HepG2 (cell line): ENCODE measurements around the gene ATL2. TPM values are rescaled to one million over a fixed set of nuclear protein-coding genes. Genes with fewer than 3 reads are reported as not detected.

Experiments used
- ATAC-seq: fragments of 200-7000 bp; cut with Tn5 transposase; 3 replicates; pipeline ENCODE4 v1.9.1; 2020; ENCODE audit warnings: mild to moderate bottlenecking, moderate library complexity
- BruUV-seq: library from RNA; stranded (reverse); fragments of 400-500 nt; replicated peaks from 2 replicates; lab custom pipeline; 2021; lab: Mats Ljungman, UMichigan
- CTCF ChIA-PET: fragments of 300-600 bp; formaldehyde crosslinking; extraction: SDS; loops from one replicate; lab custom pipeline; 2021; ENCODE audit warnings: low total read pairs, inconsistent platforms, low intra/inter-chr PET ratio; lab: Yijun Ruan, JAX
- POLR2A ChIA-PET: fragments of 350-600 bp; sonication (Branson Sonifier 250); formaldehyde crosslinking; loops from one replicate; lab custom pipeline; 2020; ENCODE audit warnings: antibody characterized with exemption, inconsistent platforms; lab: Yijun Ruan, JAX
- DNase-seq: peaks from one replicate; pipeline ENCODE4 v3.0.0-alpha.2; 2015; ENCODE audit warnings: low spot score
- FAIRE-seq: peaks from 3 replicates; lab custom pipeline; 2011; peaks lifted over from hg19 to GRCh38; lab: Jason Lieb, UNC
- H2AFZ ChIP-seq: one replicate; pipeline ENCODE4 v1.6.1; 2011; ENCODE audit warnings: low read length, inconsistent platforms
- H3K27ac ChIP-seq: fragments of 300-600 bp; 3 replicates; pipeline ENCODE4 v1.8.0; 2011; ENCODE audit warnings: mixed run types, mild to moderate bottlenecking, mixed read lengths, low read length, inconsistent platforms; ENCODE audit not compliant: insufficient read depth; ENCODE audit errors: extremely low read length
- H3K27me3 ChIP-seq, 2 experiments: fragments of 200-600 bp in 1 of 2; 2 replicates in 1 of 2; 3 replicates in 1 of 2; pipeline versions ENCODE4 v1.6.0 to v1.8.0; 2011; ENCODE audit warnings: low read length in 2 of 2, mild to moderate bottlenecking in 2 of 2, moderate library complexity in 2 of 2, inconsistent platforms in 1 of 2; ENCODE audit not compliant: insufficient read depth in 2 of 2, control insufficient read depth in 1 of 2
- H3K36me3 ChIP-seq, 2 experiments: fragments of 200-600 bp in 1 of 2; replicated peaks in 1 of 2; 2 replicates in 1 of 2; 3 replicates in 1 of 2; pipeline versions ENCODE4 v1.5.1 to v1.8.0; 2011; ENCODE audit warnings: low read length in 2 of 2, inconsistent platforms in 1 of 2; ENCODE audit not compliant: insufficient read depth in 2 of 2, control insufficient read depth in 1 of 2
- H3K4me1 ChIP-seq: 2 replicates; pipeline ENCODE4 v1.5.1; 2012; ENCODE audit warnings: low read length, inconsistent platforms; ENCODE audit not compliant: insufficient read depth
- H3K4me2 ChIP-seq: 2 replicates; pipeline ENCODE4 v1.6.0; 2011; ENCODE audit warnings: low read depth, low read length, inconsistent platforms
- H3K4me3 ChIP-seq, 3 experiments: fragments of 200-600 bp in 1 of 3; sonication (generic), shearing (Covaris generic) in 1 of 3; replicated peaks in 1 of 3; 2 replicates each; pipeline ENCODE4 v1.5.1; 2011 to 2016; ENCODE audit warnings: low read length in 3 of 3, inconsistent platforms in 2 of 3, low read depth in 2 of 3, mild to moderate bottlenecking in 2 of 3, control low read depth in 1 of 3, mixed read lengths in 1 of 3; ENCODE audit not compliant: insufficient read depth in 1 of 3
- H3K79me2 ChIP-seq: one replicate; pipeline ENCODE4 v1.6.1; 2011; ENCODE audit warnings: low read length, inconsistent platforms; ENCODE audit not compliant: insufficient read depth
- H3K9ac ChIP-seq: 2 replicates; pipeline ENCODE4 v1.6.0; 2011; ENCODE audit warnings: mild to moderate bottlenecking, low read depth, low read length, inconsistent platforms; ENCODE audit not compliant: insufficient read depth
- H3K9me3 ChIP-seq: 2 replicates; pipeline ENCODE4 v1.5.1; 2012; ENCODE audit warnings: mild to moderate bottlenecking, low read length
- H4K20me1 ChIP-seq: 2 replicates; pipeline ENCODE4 v1.6.0; 2011; ENCODE audit warnings: inconsistent platforms, mild to moderate bottlenecking, low read length, moderate library complexity; ENCODE audit not compliant: insufficient read depth
- AGO2 ChIP-seq: fragments of 200-400 bp; formaldehyde crosslinking; optimal IDR thresholded peaks from 2 replicates; pipeline ENCODE3; 2017; ENCODE audit warnings: mild to moderate bottlenecking, low read depth, low read length, moderate library complexity
- ATF2 ChIP-seq: sonication (generic); formaldehyde crosslinking; IDR thresholded peaks from 2 replicates; pipeline ENCODE4 v1.4.0; 2020; ENCODE audit warnings: missing genetic modification reagents
- FOXO1 ChIP-seq: sonication (generic); formaldehyde crosslinking; IDR thresholded peaks from 2 replicates; pipeline ENCODE4 v1.4.0; 2020; ENCODE audit warnings: missing genetic modification reagents
- IRX3 ChIP-seq: sonication (generic); formaldehyde crosslinking; IDR thresholded peaks from 2 replicates; pipeline ENCODE4 v1.8.1; 2023; ENCODE audit warnings: mild to moderate bottlenecking, low read depth, missing genetic modification reagents, borderline replicate concordance
- KDM3A ChIP-seq: IDR thresholded peaks from 2 replicates; pipeline ENCODE4 v1.6.1; 2018; ENCODE audit warnings: low read depth, missing compliant biosample characterization
- RBM39 ChIP-seq: fragments of 200-400 bp; formaldehyde crosslinking; IDR thresholded peaks from one replicate; pipeline ENCODE4 v1.6.1; 2018; ENCODE audit warnings: antibody characterized with exemption, mild to moderate bottlenecking, low read depth, low read length; ENCODE audit not compliant: poor library complexity, severe bottlenecking
- RCOR2 ChIP-seq: IDR thresholded peaks from 2 replicates; pipeline ENCODE4 v1.6.1; 2016; ENCODE audit warnings: missing biosample characterization, missing genetic modification reagents
- RORA ChIP-seq: sonication (generic); formaldehyde crosslinking; IDR thresholded peaks from 2 replicates; pipeline ENCODE4 v1.5.0; 2020; ENCODE audit warnings: mild to moderate bottlenecking, missing genetic modification reagents, moderate library complexity
- SP140L ChIP-seq: sonication (generic); formaldehyde crosslinking; IDR thresholded peaks from 2 replicates; pipeline ENCODE4 v1.4.0; 2020; ENCODE audit warnings: missing genetic modification reagents, borderline replicate concordance
- TBL1XR1 ChIP-seq: fragments of 150-350 bp; IDR thresholded peaks from 2 replicates; pipeline ENCODE4 v1.6.1; 2014; ENCODE audit warnings: borderline replicate concordance, low read length; ENCODE audit not compliant: partially characterized antibody
- TCF7 ChIP-seq: sonication (generic); IDR thresholded peaks from 2 replicates; pipeline ENCODE4 v1.6.1; 2016; ENCODE audit warnings: antibody characterized with exemption, low read depth
- ZFP62 ChIP-seq: sonication (generic); formaldehyde crosslinking; IDR thresholded peaks from 2 replicates; pipeline ENCODE4 v1.4.0; 2020; ENCODE audit warnings: missing genetic modification reagents
- ZKSCAN8 ChIP-seq: IDR thresholded peaks from 2 replicates; pipeline ENCODE4 v1.6.1; 2016; ENCODE audit warnings: borderline replicate concordance, missing genetic modification reagents, missing compliant biosample characterization
- ZNF557 ChIP-seq: sonication (generic); formaldehyde crosslinking; IDR thresholded peaks from 2 replicates; pipeline ENCODE4 v1.4.0; 2020; ENCODE audit warnings: missing genetic modification reagents
- WGBS: methylation state at CpG from one replicate; pipeline ENCODE4 v1.1.6; 2017; ENCODE audit warnings: low lambda C conversion rate; 5-methylcytosine and 5-hydroxymethylcytosine counted together
- in situ Hi-C: cut with HindIII; loops from 2 replicates; pipeline ENCODE4 v1.10.0; 2017; ENCODE audit warnings: low pct_unique_long_range_greater_than_20kb; ENCODE audit not compliant: extremely low pct_ligation_motif_present
- intact Hi-C: fragments of 100-400 bp; cut with micrococcal nuclease; formaldehyde crosslinking; loops from one replicate; pipeline ENCODE4 v1.10.0; 2022; ENCODE audit not compliant: unreplicated experiment
- polyA plus RNA-seq, 8 experiments: library from polyadenylated mRNA; depleted of rRNA in 3 of 8; stranded (reverse) in 7 of 8; unstranded in 1 of 8; fragments of >200 nt; fragmentation: Illumina TruSeq in 4 of 8; extraction: Trizol in 4 of 8; gene quantifications; 2 replicates each; pipeline versions ENCODE4 v1.2.1 to v1.2.3, GENCODE V29; 2011 to 2016; ENCODE audit warnings: low read depth in 4 of 8, missing spikeins in 1 of 8, mixed read lengths in 1 of 8; ENCODE audit not compliant: insufficient read depth in 1 of 8
- total RNA-seq, 5 experiments: library from RNA; depleted of rRNA; stranded (reverse); fragments of >200 nt; fragmentation: Illumina TruSeq; extraction: Trizol; gene quantifications; 2 replicates each; pipeline ENCODE4 v1.2.3, GENCODE V29; 2016; ENCODE audit warnings: low read depth in 1 of 5

ATL2 gene
- total and polyA plus RNA-seq, 2 of the 13 experiments (the other 11 are each of a cell fraction or from before 2014, with no cell fraction given), result 56.5 to 119 TPM

- no peak for TF ChIP-seq RCOR2 (CRISPR knock-in tag)
- no peak for TF ChIP-seq KDM3A
- TF ChIP-seq IRX3, result no peak
- no peak for TF ChIP-seq FOXO1
- TF ChIP-seq AGO2, result peak; percentile 23
- no peak for TF ChIP-seq SP140L (CRISPR knock-in tag)
- TF ChIP-seq RORA (CRISPR knock-in tag), result no peak
- TF ChIP-seq ATF2 (CRISPR knock-in tag), result no peak
- no peak for TF ChIP-seq TBL1XR1
- no peak for TF ChIP-seq RBM39
Measured at GRCh38 chr2:38293152-38293865, 83.8 kb downstream of the ATL2 start (continued).

DNA sequence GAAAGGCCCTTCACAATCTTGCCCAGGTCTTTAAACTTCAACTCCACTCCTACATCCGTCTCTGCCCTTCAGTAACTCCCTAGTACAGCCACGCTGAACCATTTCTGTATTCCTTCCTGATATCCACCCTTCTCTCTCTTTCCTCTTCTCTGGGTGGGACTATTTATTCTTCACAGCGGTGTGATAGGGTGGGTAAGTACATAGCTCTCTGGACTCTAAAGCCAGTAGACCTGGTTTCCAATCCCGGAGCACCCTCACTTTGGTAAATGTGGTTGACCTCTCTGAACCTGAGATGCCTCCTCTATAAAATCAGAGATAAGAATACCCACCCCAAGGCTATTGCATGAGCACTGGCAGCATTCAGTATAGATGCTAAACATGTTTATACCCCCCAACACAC lies 86.7 kb downstream of the ATL2 start:
- Histone ChIP-seq H3K27ac (no peak overlapping the region), H3K36me3 (no peaks in the 10 kb centered on the region; a peak in 1 of 5 replicates), H3K4me2 (no peak overlapping the region), H4K20me1 (no peaks in the 10 kb centered on the region), H2AFZ (no peak overlapping the region), H3K4me3 (no peak overlapping the region), H3K9me3 (no peaks in the 10 kb centered on the region), H3K79me2 (no peaks in the 10 kb centered on the region), H3K27me3 (no peaks in the 10 kb centered on the region; a peak in 1 of 5 replicates), H3K4me1 (no peaks in the 10 kb centered on the region), H3K9ac (no peak overlapping the region)
- ATAC-seq, result peak; percentile 30
- no peak for FAIRE-seq
- intact Hi-C loops, result no loop called here
- no peak for DNase-seq
- WGBS, result 16% methylated on average over 4 of the region's 4 CpGs
- ChIA-PET POLR2A (no interaction called here), CTCF (no interaction called here)
- no TSS peak for BruUV-seq
- TF ChIP-seq ZNF557 (no peak), ZFP62 (no peak), ZKSCAN8 (CRISPR knock-in tag) (no peak), TCF7 (no peak)
- in situ Hi-C loops, result no loop called here
